ENCODE measurements around the gene ZNF184. TPM values are rescaled to one million over a fixed set of nuclear protein-coding genes. Genes with fewer than 3 reads are reported as not detected.
A peak's percentile ranks its signal among the peaks of the same experiment; 100 is the strongest.

The ZNF184 gene
- polyA plus RNA-seq (ENCODE audit: low read depth in 6 of 6): 10 to 100 TPM in 4 of 6 donors, 1 to 10 TPM in 2; 2.8 to 12.3 (median 11.2) TPM

- DNase-seq (peak; percentile 92), ATAC-seq (ENCODE audit: low read depth in 2 of 2) (peak; percentile 82 to 83)
- H3K4me1 Mint-ChIP-seq: peaks cover 20 to 42% (median 38%) of the 10 kb centered on the region in 3 donors
- peak within 1 kb of the TSS; percentile 98 to 100 (median 100) for H3K27ac Mint-ChIP-seq
- H3K4me3 Mint-ChIP-seq: peak within 1 kb of the TSS; percentile 95 to 99 (median 98)
- H3K36me3 Mint-ChIP-seq: peaks cover 11 to 13% of the 10 kb centered on the region in 2 donors
- no peaks in the 10 kb centered on the region for H3K27me3 Mint-ChIP-seq
- H3K9me3 Mint-ChIP-seq: no peaks in the 10 kb centered on the region
Observed at GRCh38 chr6:27472617-27473400, at the start of gene ZNF184. Gene ZNF184 (minus strand): TSS chr6:27473105. CDS start chr6:27472294, 811 bp downstream.

GRCh38 chr6:27518881-27519795 lies 46.2 kb upstream of the ZNF184 start:
- peak overlapping the region; percentile 88 to 98 (median 92) for H3K4me3 Mint-ChIP-seq
- DNase-seq (peak; percentile 57), ATAC-seq (ENCODE audit: low read depth in 2 of 2) (peak; percentile 74 to 80)
- peaks cover 16 to 19% (median 16%) of the 10 kb centered on the region in 3 donors for H3K4me1 Mint-ChIP-seq
- no peaks in the 10 kb centered on the region for H3K9me3 Mint-ChIP-seq
- peak overlapping the region; percentile 68 to 94 (median 87) for H3K27ac Mint-ChIP-seq
- H3K36me3 Mint-ChIP-seq: no peaks in the 10 kb centered on the region
- H3K27me3 Mint-ChIP-seq: peaks cover 24 to 36% (median 33%) of the 10 kb centered on the region in 3 donors

GRCh38 chr6:27517928-27518787 lies 45.3 kb upstream of the ZNF184 start:
- Mint-ChIP-seq H3K4me3 (peak overlapping the region; percentile 88 to 98 (median 92)), H3K4me1 (peaks cover 16 to 19% (median 16%) of the 10 kb centered on the region in 3 donors), H3K36me3 (no peaks in the 10 kb centered on the region), H3K9me3 (no peaks in the 10 kb centered on the region), H3K27ac (peak overlapping the region in 2 of 6 donors; percentile 54 to 92), H3K27me3 (peaks cover 25 to 36% (median 32%) of the 10 kb centered on the region in 3 donors)
- DNase-seq (no peak), ATAC-seq (ENCODE audit: low read depth in 2 of 2) (no peak)

- Mint-ChIP-seq H3K27ac (no peak overlapping the region), H3K4me3 (peak overlapping the region in 1 of 8 donors; percentile 58), H3K4me1 (peaks cover 16 to 19% (median 16%) of the 10 kb centered on the region in 3 donors), H3K27me3 (peaks cover 34 to 42% (median 41%) of the 10 kb centered on the region in 3 donors), H3K9me3 (no peaks in the 10 kb centered on the region), H3K36me3 (no peaks in the 10 kb centered on the region)
- DNase-seq (no peak), ATAC-seq (ENCODE audit: low read depth in 2 of 2) (no peak)
Observed at GRCh38 chr6:27517238-27517637, 44.3 kb upstream of the ZNF184 start.

GRCh38 chr6:27514906-27515495 lies 42.1 kb upstream of the ZNF184 start:
- no peaks in the 10 kb centered on the region for H3K36me3 Mint-ChIP-seq
- peak overlapping the region in 2 of 6 donors; percentile 76 to 86 for H3K27ac Mint-ChIP-seq
- H3K4me3 Mint-ChIP-seq: peak overlapping the region in 5 of 8 donors; percentile 30 to 66 (median 56)
- H3K9me3 Mint-ChIP-seq: no peaks in the 10 kb centered on the region
- ATAC-seq (ENCODE audit: low read depth in 2 of 2) (no peak), DNase-seq (no peak)
- H3K27me3 Mint-ChIP-seq: peaks cover 55 to 65% (median 59%) of the 10 kb centered on the region in 3 donors
- H3K4me1 Mint-ChIP-seq: peaks cover 16 to 19% (median 16%) of the 10 kb centered on the region in 3 donors

- Mint-ChIP-seq H3K9me3 (no peaks in the 10 kb centered on the region), H3K4me3 (peak overlapping the region in 1 of 8 donors; percentile 3), H3K27me3 (peaks cover 65 to 80% (median 68%) of the 10 kb centered on the region in 3 donors), H3K36me3 (no peaks in the 10 kb centered on the region), H3K27ac (no peak overlapping the region), H3K4me1 (peaks cover 0 to 4% (median 4%) of the 10 kb centered on the region in 3 donors)
- DNase-seq (no peak), ATAC-seq (ENCODE audit: low read depth in 2 of 2) (no peak)
Observed at GRCh38 chr6:27512525-27512924, 39.6 kb upstream of the ZNF184 start.

GRCh38 chr6:27507041-27507956 lies 34.4 kb upstream of the ZNF184 start:
- Mint-ChIP-seq H3K36me3 (no peaks in the 10 kb centered on the region), H3K9me3 (peaks cover 0 to 5% (median 0%) of the 10 kb centered on the region in 7 donors), H3K27ac (no peak overlapping the region), H3K4me1 (peaks cover 24 to 34% (median 26%) of the 10 kb centered on the region in 3 donors), H3K27me3 (peaks cover 33 to 56% (median 35%) of the 10 kb centered on the region in 3 donors), H3K4me3 (no peak overlapping the region)
- no peak for DNase-seq
- ATAC-seq (ENCODE audit: low read depth in 2 of 2): no peak

- H3K9me3 Mint-ChIP-seq: peaks cover 0 to 5% (median 0%) of the 10 kb centered on the region in 7 donors
- H3K4me3 Mint-ChIP-seq: peak overlapping the region in 1 of 8 donors; percentile 90
- peaks cover 26 to 38% (median 29%) of the 10 kb centered on the region in 3 donors for H3K4me1 Mint-ChIP-seq
- peaks cover 18 to 43% (median 19%) of the 10 kb centered on the region in 3 donors for H3K27me3 Mint-ChIP-seq
- peak overlapping the region in 2 of 6 donors; percentile 30 to 82 for H3K27ac Mint-ChIP-seq
- ATAC-seq (ENCODE audit: low read depth in 2 of 2): peak in 1 of 2 donors; percentile 22
- peak; percentile 24 for DNase-seq
- no peaks in the 10 kb centered on the region for H3K36me3 Mint-ChIP-seq
Observed at GRCh38 chr6:27505209-27506027, 32.5 kb upstream of the ZNF184 start.

- peaks cover 26 to 39% (median 34%) of the 10 kb centered on the region in 3 donors for H3K4me1 Mint-ChIP-seq
- H3K27ac Mint-ChIP-seq: peak overlapping the region; percentile 57 to 98 (median 92)
- H3K27me3 Mint-ChIP-seq: peaks cover 4 to 43% (median 14%) of the 10 kb centered on the region in 3 donors
- ATAC-seq (ENCODE audit: low read depth in 2 of 2) (peak; percentile 66 to 67), DNase-seq (peak; percentile 74)
- no peaks in the 10 kb centered on the region for H3K36me3 Mint-ChIP-seq
- H3K4me3 Mint-ChIP-seq: peak overlapping the region; percentile 76 to 95 (median 92)
- peaks cover 0 to 5% (median 0%) of the 10 kb centered on the region in 7 donors for H3K9me3 Mint-ChIP-seq
Observed at GRCh38 chr6:27503436-27504030, 30.6 kb upstream of the ZNF184 start.
